ENCODE results near the gene CLIP3.
"Not testable (repeated sequence)": the region's sequence is repeated elsewhere in the genome, so short reads cannot be mapped to it uniquely, and the experiment has no call there.

GRCh38 chr19:36068810-36069499 is 36.3 kb upstream of the CLIP3 start:
- not testable (repeated sequence) for TF ChIP-seq POLR2A (IDR thresholded peaks at IDR 0.05); CTCF (IDR thresholded peaks at IDR 0.05 in 8 of 11, conservative IDR thresholded peaks at IDR 0.05 in 3 of 11); POLR2AphosphoS5 (IDR thresholded peaks at IDR 0.05)
